K562 (cell line): ENCODE results near the gene ACADVL. TPM values are rescaled to one million over a fixed set of nuclear protein-coding genes. Genes with fewer than 3 reads are reported as not detected.

Source experiments
- ELF1 ChIP-seq: fragments of 200-800 bp; sonication (Bioruptor generic); IDR thresholded peaks from 2 replicates; pipeline ENCODE4 v1.6.1; 2016; ENCODE audit warnings: missing genetic modification characterization, missing compliant biosample characterization
- ESRRB ChIP-seq: fragments of 250-450 bp; sonication (Bioruptor Pico); IDR thresholded peaks from 2 replicates; pipeline ENCODE4 v1.5.0; 2020; ENCODE audit warnings: mild to moderate bottlenecking, moderate library complexity, borderline replicate concordance
- FOXP4 ChIP-seq: sonication (generic); formaldehyde crosslinking; IDR thresholded peaks from 2 replicates; pipeline ENCODE4 v1.8.0; 2022; ENCODE audit warnings: mild to moderate bottlenecking, missing genetic modification reagents, borderline replicate concordance
- HIVEP1 ChIP-seq: fragments of 250-450 bp; sonication (Bioruptor Pico); IDR thresholded peaks from 2 replicates; pipeline ENCODE4 v1.4.0; 2020; ENCODE audit warnings: mild to moderate bottlenecking
- MAX ChIP-seq: sonication (generic); formaldehyde crosslinking; IDR thresholded peaks from 2 replicates; pipeline ENCODE4 v1.9.0; 2022; ENCODE audit warnings: mild to moderate bottlenecking, missing genetic modification reagents
- MNT ChIP-seq, 2 experiments: fragments of 450-650 bp; conservative IDR thresholded peaks; 2 replicates each; pipeline ENCODE4 v1.6.1; 2017; ENCODE audit warnings: mild to moderate bottlenecking in 2 of 2, moderate library complexity in 2 of 2
- NR1H2 ChIP-seq: sonication (generic); formaldehyde crosslinking; IDR thresholded peaks from 2 replicates; pipeline ENCODE4 v1.4.0; 2020; ENCODE audit warnings: mild to moderate bottlenecking, missing genetic modification reagents
- POLR3G ChIP-seq: IDR thresholded peaks from 2 replicates; pipeline ENCODE4 v1.6.1; 2011; ENCODE audit not compliant: insufficient read length, insufficient replicate concordance; ENCODE audit errors: extremely low read depth
- RBM22 ChIP-seq: fragments of 200-400 bp; formaldehyde crosslinking; IDR thresholded peaks from 2 replicates; pipeline ENCODE4 v1.6.1; 2018; ENCODE audit warnings: low read length, low read depth; ENCODE audit not compliant: poor library complexity, severe bottlenecking
- REST ChIP-seq, 2 experiments: fragments of 450-650 bp; formaldehyde crosslinking in 1 of 2; IDR thresholded peaks; 2 replicates each; pipeline versions ENCODE4 v1.4.0 to v1.6.1; 2014 to 2020; ENCODE audit warnings: mild to moderate bottlenecking in 2 of 2, borderline replicate concordance in 1 of 2, low read depth in 1 of 2
- SREBF2 ChIP-seq: sonication (generic); formaldehyde crosslinking; IDR thresholded peaks from 2 replicates; pipeline ENCODE4 v1.4.0; 2020; ENCODE audit warnings: mild to moderate bottlenecking, missing genetic modification reagents
- TAF15 ChIP-seq: fragments of 200-400 bp; formaldehyde crosslinking; IDR thresholded peaks from 2 replicates; pipeline ENCODE4 v1.6.1; 2017; ENCODE audit warnings: mild to moderate bottlenecking, low read depth, low read length, moderate library complexity
- TAF7 ChIP-seq: fragments of 450-650 bp; IDR thresholded peaks from 2 replicates; pipeline ENCODE4 v1.6.1; 2016; ENCODE audit warnings: missing genetic modification characterization, missing compliant biosample characterization
- ZKSCAN8 ChIP-seq: fragments of 200-800 bp; sonication (Bioruptor generic); IDR thresholded peaks from 2 replicates; pipeline ENCODE4 v1.6.1; 2016; ENCODE audit warnings: missing genetic modification characterization, missing compliant biosample characterization
- polyA plus RNA-seq, 8 experiments: library from polyadenylated mRNA; depleted of rRNA in 4 of 8; stranded (reverse) in 5 of 8; unstranded in 3 of 8; fragments of >200 nt; fragmentation: Nextera tagmentation in 2 of 8; fragmentation: Illumina TruSeq in 1 of 8; extraction: Ambion mirVana in 2 of 8; extraction: Trizol in 1 of 8; gene quantifications; 2 replicates each; pipeline versions ENCODE4 v1.2.1 to v1.2.3, GENCODE V29; 2011 to 2014; ENCODE audit warnings: inconsistent platforms in 1 of 8, missing spikeins in 1 of 8
- total RNA-seq, 7 experiments: library from RNA; depleted of rRNA in 6 of 7; stranded (reverse); fragments of >200 nt in 6 of 7; fragmentation: Illumina TruSeq in 2 of 7; extraction: Trizol in 2 of 7; gene quantifications; 2 replicates each; pipeline versions ENCODE4 v1.2.1 to v1.2.3, GENCODE V29; 2011 to 2021; ENCODE audit warnings: low replicate concordance in 1 of 7

ACADVL gene
- total and polyA plus RNA-seq, 9 of the 15 experiments (the other 6 are each of a cell fraction or from before 2014, with no cell fraction given), result 25.5 to 449 (median 214) TPM

- TF ChIP-seq NR1H2 (CRISPR knock-in tag), result no peak
- TF ChIP-seq ESRRB (CRISPR knock-in tag), result no peak
- TF ChIP-seq MNT (conservative IDR thresholded peaks at IDR 0.05), result peak; percentile 79 to 85
- TF ChIP-seq SREBF2 (CRISPR knock-in tag), result no peak
- no peak; the same call in 1 of the 2 replicates for TF ChIP-seq REST (IDR thresholded peaks at IDR 0.05; ENCODE audit: borderline replicate concordance)
- TF ChIP-seq REST (CRISPR knock-in tag; IDR thresholded peaks at IDR 0.05; ENCODE audit: low read depth), result no peak
- no peak for TF ChIP-seq HIVEP1
- TF ChIP-seq FOXP4, result no peak
- TF ChIP-seq POLR3G, result no peak
- TF ChIP-seq RBM22, result peak; percentile 44
- TF ChIP-seq ELF1 (tag), result peak; percentile 72
- TF ChIP-seq TAF7 (tag), result peak; percentile 62
- no peak for TF ChIP-seq TAF15
- TF ChIP-seq MAX, result peak; percentile 75
- no peak for TF ChIP-seq ZKSCAN8 (CRISPR knock-in tag)
Measured at GRCh38 chr17:7252176-7253043, 32.7 kb downstream of the ACADVL start, which contains the start of gene ELP5 (continued).
